Gastrocnemius medialis (tissue), 4 donors: Measurements from ENCODE around the gene ITIH5.

Experiments used
- CTCF ChIP-seq, 5 experiments: fragments of 450-650 bp in 3 of 5; fragments of 200-600 bp in 2 of 5; sonication (generic) in 2 of 5; IDR thresholded peaks in 4 of 5; conservative IDR thresholded peaks in 1 of 5; 1 replicate in 4 of 5; 2 replicates in 1 of 5; pipeline ENCODE4 v1.5.1; 2016 to 2019; ENCODE audit warnings: antibody characterized with exemption in 5 of 5, mild to moderate bottlenecking in 3 of 5, moderate library complexity in 3 of 5
- POLR2A ChIP-seq, 2 donors: fragments of 450-650 bp; IDR thresholded peaks; one replicate each; pipeline ENCODE4 v1.6.1; 2017; ENCODE audit warnings: antibody characterized with exemption in 2 of 2, mild to moderate bottlenecking in 2 of 2, moderate library complexity in 2 of 2

- TF ChIP-seq CTCF (IDR thresholded peaks at IDR 0.05 in 4 of 5, conservative IDR thresholded peaks at IDR 0.05 in 1 of 5) (no peak), POLR2A (IDR thresholded peaks at IDR 0.05) (no peak)
Observed at GRCh38 chr10:7702288-7702812, 35.6 kb upstream of the ITIH5 start.
